Stomach (tissue), 4 donors: ENCODE results near the gene CYP4F22.

Source experiments
- EP300 ChIP-seq: sonication (generic); formaldehyde crosslinking; IDR thresholded peaks from one replicate; pipeline ENCODE4 v1.6.1; 2017; ENCODE audit warnings: antibody characterized with exemption
- POLR2A ChIP-seq, 4 donors: fragments of 450-650 bp; IDR thresholded peaks; one replicate each; pipeline ENCODE4 v1.6.1; 2016; ENCODE audit warnings: antibody characterized with exemption in 4 of 4, control low read depth in 2 of 4, mild to moderate bottlenecking in 1 of 4, moderate library complexity in 1 of 4
- POLR2AphosphoS5 ChIP-seq, 3 donors: sonication (generic); formaldehyde crosslinking; IDR thresholded peaks; one replicate each; pipeline ENCODE4 v1.6.1; 2016; ENCODE audit warnings: antibody characterized with exemption in 3 of 3
- TF ChIP-seq, protein P1 (sequence below), 7 experiments: fragments of 450-650 bp in 4 of 7; fragments of 200-600 bp in 3 of 7; sonication (generic) in 3 of 7; IDR thresholded peaks; one replicate each; pipeline ENCODE4 v1.5.1; 2016 to 2019; ENCODE audit warnings: antibody characterized with exemption in 7 of 7, control low read depth in 2 of 7, mild to moderate bottlenecking in 1 of 7

DNA sequence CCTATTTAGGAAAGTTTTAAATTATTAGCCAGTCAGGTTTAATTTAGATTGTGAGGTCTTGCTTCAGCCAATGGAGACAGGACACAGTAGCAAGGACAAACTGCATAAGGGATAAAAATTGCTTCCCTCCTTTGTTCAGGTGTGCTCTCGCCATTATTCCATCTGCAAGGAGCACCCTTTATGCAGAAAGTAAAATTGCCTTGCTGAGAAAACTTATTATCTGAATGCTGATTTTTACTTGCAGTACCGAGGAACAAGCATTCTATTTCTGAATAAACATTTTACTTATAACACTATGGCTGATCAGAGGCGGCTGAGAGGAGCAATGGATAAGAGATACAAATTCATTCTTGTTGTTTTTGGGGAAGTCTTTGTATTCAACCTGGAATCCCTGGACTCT is 8.0 kb downstream of the CYP4F22 start:
- TF ChIP-seq, protein P1, sequence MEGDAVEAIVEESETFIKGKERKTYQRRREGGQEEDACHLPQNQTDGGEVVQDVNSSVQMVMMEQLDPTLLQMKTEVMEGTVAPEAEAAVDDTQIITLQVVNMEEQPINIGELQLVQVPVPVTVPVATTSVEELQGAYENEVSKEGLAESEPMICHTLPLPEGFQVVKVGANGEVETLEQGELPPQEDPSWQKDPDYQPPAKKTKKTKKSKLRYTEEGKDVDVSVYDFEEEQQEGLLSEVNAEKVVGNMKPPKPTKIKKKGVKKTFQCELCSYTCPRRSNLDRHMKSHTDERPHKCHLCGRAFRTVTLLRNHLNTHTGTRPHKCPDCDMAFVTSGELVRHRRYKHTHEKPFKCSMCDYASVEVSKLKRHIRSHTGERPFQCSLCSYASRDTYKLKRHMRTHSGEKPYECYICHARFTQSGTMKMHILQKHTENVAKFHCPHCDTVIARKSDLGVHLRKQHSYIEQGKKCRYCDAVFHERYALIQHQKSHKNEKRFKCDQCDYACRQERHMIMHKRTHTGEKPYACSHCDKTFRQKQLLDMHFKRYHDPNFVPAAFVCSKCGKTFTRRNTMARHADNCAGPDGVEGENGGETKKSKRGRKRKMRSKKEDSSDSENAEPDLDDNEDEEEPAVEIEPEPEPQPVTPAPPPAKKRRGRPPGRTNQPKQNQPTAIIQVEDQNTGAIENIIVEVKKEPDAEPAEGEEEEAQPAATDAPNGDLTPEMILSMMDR (IDR thresholded peaks at IDR 0.05): no peak
- TF ChIP-seq POLR2AphosphoS5 (IDR thresholded peaks at IDR 0.05): no peak
- TF ChIP-seq EP300: no peak
- no peak for TF ChIP-seq POLR2A (IDR thresholded peaks at IDR 0.05)
